Measurements from ENCODE around the gene DET1.
"Not testable (repeated sequence)": the region's sequence is repeated elsewhere in the genome, so short reads cannot be mapped to it uniquely, and the experiment has no call there.

DET1 gene

DNA sequence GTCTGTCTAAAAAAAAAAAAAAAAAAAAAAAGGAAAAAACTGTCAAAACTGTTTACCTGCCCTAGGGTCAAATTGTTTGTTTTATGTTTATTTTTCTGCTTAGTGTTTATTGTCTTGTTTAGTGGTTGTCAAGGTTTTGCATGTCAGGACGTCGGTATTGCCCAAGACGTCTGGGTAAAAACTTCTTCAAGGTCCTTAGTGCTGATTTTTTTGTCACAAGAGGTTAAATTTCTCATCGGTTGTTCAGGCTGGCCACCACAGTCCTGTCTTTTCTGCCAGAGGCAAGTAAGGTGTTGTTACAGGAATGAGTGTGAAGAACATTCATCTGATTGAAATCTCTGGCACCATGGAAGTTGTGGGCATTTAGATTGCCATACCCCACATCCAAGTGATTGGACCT lies 7.0 kb downstream of the DET1 start:
- DNase-seq: no peak

DNA sequence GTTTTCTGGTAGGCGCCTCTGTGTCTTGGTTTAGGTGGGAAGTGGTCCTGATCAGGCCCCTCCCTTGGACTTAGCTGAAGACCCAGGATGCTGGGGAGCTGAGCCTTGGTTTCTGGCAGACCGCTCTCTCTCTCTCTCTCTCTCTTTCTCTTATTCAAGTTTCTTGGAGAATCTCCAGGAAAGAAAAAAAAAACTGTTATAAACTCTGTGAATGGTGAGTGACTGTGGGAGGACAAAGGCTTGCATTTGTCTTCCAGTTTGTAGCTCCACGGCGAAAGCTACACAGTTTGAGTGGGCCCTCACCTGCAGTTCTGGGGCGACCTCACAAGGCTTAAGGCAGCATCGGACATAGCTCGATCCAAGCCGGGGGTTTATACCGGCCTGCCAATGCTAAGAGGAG lies 7.5 kb downstream of the DET1 start:
- DNase-seq: no peak

DNA sequence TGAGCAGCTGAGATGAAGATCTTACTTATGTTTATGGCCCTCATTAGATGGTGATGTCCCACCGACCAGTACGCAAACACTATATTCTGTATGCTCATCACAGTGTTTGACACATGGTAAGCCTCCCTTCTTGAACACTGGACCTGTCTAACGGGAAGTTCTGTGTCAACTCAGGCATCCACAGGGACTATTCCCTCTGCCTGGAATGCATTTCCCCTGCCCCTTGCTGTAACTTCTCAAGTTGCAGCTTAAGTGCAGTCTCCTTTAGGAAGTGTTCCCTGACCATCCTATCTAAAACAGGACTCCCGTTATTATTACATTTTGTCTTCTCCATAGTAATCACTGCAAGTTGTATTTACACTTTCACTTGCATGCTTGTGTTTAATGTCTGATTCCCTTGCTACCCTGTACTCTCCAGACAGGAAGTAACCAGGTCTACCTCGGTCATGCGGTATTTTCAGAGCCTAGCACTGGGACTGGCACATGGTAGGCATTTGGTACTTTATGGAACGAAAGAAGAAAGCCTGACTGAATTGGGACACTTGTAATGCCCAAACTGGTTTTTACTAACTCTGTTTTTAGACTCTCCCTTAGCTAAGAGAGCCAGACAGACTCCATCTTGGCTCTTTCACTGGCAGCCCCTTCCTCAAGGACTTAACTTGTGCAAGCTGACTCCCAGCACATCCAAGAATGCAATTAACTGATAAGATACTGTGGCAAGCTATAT lies 8.7 kb downstream of the DET1 start:
- DNase-seq: no peak

DNA sequence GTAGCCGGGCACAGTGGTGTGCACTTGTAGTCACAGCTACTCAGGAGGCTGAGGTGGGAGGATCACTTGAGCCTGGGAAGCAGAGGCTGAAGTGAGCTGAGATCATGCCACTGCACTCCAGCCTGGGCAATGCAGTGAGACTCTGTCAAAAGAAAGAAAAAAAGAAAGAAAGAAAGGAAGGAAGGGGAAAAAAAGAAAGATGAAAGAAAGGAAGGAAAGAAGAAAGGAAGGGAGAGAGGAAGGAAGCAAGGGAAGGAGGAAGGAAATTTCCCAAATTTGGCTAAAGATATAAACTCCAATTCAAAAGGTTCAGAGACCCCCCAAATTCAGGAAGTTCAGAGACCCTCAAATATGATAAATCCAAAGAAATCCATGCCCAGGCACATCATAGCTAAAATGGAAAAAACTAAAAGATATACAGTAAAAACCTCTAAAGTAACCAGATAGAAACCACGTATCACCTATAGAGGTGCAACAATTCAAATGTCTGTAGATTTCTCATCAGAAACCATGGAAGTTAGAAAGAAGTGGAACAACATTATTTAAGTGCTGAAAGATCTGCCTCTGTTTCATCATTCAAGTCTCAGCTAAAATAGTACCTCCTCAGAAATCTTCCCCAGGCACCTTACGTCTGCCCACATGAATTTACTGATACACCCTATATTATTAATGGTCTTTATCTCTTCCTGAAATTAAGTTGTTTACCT lies 10.7 kb downstream of the DET1 start:
- DNase-seq: no peak

DNA sequence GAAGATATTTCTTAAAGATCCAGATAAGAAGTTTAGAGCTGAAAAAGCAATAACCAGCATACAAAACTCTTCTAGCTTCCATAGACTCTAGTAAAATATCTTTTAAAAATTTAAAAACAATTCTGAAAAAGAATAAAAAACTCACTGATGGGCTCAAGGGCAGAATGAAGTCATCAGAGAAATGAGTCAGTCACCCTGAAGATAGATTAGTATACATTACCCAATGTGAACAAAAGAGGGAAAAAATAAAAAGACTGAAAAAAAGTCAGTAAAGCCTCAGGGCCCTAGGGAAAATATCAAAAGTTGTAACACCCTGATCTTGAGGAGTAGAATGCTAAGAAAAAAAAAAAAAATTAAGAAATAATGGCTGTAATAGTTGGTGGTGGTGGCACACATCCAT lies 11.4 kb downstream of the DET1 start:
- DNase-seq: no peak

DNA sequence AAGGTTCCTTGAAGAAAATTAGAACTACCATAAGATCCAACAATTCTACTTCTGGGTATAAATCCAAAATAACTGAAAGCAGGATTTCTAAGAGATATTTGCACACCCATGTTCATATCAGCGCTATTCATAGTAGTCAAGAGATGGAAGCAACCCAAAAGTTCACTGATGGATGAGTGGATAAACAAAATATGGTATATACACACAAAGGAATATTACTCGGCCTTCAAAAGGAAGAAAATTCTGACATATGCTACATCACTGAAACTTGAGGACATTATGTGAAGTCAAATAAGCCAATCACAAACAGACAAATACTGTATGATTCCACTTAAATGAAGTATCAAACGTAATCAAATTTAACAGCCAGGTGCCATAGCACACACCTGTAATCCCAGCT lies 13.1 kb downstream of the DET1 start:
- no peak for DNase-seq

DNA sequence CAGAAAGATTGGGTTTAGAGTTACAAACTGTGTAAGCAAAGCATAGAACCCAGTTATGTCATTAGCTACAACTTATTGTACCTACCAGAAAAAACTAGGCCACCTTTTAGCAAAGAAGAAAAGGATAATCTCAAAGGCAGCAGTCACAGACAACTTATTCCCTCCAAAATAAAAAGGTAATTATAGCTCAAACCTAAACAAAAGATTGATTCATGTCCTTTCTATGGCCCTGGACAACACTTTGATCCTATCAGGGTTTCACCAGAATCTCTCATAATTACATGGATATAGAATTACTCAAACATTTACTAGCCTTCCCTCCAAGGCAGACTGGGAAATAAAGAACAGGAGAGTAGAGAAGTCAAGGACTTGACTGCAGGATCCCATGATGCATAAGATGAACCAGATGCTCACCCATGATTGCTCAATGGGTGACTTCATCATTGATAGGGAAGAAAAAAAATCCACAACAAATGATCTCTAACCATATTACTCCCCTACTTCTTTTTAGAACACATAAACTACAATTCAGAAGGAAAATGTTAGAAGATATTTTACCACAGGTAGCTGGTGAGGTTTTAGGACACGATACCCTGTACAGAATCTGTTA lies 17.4 kb downstream of the DET1 start:
- no peak for DNase-seq

DNA sequence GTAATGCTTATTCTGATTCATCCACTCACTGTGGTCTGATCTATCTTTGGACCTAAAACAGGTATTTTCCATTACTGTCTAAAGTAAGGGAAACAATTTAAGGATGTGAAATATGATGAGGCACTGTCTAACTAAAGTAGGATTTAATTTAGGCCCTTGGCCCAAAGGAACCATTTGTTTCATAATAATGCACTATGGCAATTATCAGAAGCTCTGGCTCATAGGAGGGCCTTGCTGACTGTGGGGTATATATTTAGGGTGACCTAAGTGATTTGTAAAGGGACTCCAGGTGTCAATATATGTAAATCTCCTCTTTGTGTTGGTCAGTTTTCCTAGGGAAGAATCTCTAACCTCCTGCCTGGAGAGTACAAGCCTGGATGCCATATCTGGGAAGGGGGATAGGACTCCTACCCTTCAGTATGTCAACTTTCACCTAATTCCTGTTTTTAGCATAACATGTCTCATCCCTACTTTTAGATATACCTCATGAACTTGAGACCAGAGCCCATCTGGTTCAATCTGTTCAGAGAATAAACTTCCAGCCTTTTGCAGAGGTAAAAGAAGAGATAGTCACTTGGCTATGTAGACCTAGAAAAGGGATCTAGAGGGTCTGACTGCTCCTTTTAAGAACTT lies 20.1 kb downstream of the DET1 start:
- no peak for DNase-seq

DNA sequence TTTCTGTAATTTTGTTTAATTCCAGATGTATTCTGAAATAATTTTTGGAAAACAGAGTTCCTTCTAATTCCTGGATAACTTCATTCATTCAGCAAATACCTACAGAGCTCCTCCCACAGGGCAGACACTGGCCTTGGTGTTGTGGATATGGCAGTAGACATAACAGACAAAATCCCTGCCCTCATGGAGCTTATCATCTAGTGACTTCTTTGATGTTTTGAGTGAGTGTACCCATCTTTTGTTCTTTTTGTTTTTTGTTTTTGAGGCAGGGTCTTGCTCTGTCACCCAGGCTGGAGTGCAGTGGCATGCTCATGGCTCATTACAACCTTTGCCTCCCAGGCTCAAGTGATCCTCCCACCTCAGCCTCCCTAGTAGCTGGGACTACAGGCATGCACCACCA lies 21.1 kb downstream of the DET1 start:
- no peak for DNase-seq

DNA sequence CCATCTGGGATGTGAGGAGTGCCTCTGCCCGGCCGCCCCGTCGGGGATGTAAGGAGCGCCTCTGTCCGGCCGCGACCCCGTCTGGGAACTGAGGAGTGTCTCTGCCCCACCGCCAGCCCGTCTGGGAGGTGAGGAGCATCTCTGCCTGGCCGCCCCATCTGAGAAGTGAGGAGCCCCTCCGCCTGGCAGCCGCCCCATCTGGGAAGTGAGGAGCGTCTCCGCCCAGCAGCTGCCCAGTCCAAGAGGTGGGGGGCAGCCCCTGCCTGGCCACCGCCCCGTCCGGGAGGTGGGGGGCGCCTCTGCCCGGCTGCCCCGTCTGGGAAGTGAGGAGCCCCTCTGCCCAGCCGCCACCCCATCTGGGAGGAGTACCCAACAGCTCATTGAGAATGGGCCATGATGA lies 22.4 kb downstream of the DET1 start:
- not testable (repeated sequence) for DNase-seq

DNA sequence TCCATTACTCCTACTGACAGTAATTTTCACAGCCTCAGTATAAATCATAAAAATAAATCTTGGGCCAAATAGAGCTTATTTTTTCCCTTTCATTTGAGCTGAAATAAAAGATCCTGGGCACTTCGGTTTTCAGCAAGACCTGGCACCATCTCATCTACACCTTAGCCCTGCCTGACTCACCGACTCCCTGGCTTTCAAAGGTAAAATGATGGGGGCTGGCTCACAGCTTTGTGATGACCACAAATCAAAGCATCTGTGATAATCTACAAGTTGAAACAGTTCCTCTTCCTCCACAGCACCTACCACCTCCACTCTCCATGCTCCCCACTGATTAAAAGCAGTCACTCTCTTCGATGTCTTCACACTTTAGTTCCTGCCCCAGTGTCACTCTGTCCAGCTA lies 27.6 kb downstream of the DET1 start:
- no peak for DNase-seq

DNA sequence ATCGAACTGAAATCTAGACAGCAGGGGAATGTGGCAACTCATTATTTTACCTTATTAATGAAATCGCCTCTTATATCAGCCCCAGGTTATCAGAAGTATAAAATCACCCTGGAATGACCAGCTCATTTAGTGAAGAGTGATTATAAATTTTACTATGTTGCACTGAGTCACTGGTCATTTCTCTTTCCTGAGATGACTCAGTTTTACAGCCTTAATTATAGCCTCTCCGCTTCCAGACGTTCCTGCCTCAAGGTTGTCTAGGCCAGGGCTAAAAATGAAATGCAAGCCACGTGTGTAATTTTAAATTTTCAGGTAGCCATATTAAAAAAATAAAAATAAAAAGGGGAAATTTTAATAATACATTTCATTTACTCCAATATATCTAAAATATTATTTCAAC lies 33.3 kb downstream of the DET1 start:
- DNase-seq: no peak

DNA sequence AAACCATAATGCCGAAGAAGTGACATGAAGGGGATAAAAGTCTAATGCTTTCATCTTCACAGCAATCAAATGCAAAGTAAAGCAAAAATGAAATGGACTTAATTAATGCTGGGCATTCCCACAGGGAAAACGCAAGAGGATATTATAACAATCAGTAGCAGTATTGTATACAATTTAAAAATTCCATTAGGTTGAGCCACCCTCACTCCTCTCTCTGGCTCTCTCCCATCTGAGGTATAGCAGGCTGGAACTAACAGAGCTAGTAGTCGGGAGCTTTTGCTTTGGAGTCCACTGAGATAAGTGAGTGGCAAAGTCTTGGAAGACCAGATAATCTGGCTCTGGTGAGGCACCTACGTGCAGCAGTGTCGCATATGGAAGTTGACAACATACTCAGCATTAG lies 33.9 kb downstream of the DET1 start:
- DNase-seq: no peak

DNA sequence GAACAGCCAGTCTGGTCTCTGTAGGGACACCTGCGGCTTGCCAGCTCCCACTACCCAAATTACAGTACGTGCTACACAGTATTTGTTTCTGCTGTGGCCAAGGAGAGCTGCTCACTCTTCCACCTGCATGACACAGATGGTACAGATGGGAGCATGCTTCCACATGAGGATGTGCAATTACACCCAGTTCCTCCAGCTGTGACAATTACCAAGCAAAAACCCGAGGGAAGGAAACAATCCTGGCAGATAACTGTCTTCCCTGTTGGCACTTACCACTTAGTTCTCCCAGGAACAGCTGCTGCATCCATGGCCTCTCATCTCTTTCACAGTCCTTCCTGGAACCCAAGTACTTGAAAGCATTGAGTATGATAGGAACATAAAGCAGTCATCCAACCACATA lies 34.4 kb downstream of the DET1 start:
- no peak for DNase-seq

DNA sequence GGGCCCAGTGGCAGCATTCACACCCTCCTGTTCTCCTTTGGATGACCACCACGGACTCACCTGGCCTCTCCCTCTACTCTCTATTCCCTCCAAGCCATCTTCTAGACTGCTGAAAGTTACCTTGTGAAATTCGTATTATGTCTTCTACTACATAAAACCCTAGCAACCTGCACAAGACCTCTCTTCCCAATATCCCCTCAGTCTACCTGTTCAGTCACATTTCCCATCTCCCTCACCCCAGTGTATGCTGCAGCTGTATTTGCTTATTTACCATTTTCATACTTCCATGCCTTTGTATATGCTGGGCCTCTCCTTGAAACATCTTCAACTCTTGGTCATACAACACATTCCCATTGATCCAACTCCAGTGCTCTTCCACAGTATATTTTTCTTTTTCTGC lies 35.3 kb downstream of the DET1 start:
- no peak for DNase-seq

DNA sequence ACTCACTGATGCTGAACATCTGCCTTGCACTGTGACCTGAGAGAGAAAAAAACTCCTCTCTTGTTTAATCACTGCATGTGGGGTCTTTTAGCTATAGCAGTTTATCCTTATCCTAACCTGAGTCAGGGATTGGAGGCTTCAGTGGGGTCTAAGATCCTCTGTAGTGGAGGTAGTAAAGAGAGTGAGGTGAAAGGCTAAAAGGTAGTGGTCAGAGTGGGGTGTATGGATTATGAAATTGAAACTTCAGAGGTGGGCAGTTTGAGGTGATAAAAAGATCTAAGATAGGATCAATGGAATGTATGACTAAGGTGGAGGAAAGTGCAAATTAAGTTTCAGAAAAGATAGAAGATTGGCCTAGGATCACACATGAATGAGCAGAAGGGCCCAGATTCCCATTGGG lies 36.5 kb downstream of the DET1 start:
- no peak for DNase-seq

DNA sequence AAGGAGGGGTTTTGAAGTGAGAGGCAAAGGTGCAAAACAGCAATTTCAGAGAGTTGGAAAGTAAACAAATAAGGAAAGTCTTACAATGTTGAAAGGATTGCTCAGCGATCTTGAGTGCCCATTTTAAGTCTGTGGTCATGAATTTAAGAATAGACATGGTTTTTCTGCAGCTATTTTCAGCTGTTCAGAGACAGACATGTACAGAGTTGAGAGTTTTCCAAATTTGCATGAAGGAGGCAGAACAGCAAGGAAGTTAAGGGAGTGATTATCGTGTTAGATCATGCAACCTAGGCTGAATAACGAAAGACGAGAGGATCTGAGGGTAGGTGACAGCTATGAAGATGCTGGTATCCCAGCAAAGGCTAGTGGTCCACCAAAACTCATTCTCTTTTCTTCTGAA lies 37.2 kb downstream of the DET1 start:
- DNase-seq: no peak

DNA sequence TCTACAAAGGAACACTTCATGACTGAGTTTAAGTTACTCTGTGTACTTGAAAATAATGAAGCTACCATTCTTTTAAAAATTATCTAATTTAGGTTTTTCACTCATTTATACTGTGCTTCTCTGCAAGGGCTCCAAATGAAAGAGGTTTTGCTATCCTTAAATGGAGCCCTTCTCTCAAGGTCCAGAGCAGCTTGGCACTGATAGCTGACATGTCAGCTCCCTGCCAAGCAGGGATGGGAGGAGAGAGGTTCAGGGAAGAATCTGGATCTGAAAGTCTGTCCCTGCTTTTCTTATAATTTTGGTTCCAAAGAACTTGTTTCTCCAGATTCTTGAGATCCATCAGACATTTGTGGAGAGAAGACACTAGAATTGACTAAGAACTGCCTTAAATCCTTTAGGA lies 39.9 kb downstream of the DET1 start:
- no peak for DNase-seq

DNA sequence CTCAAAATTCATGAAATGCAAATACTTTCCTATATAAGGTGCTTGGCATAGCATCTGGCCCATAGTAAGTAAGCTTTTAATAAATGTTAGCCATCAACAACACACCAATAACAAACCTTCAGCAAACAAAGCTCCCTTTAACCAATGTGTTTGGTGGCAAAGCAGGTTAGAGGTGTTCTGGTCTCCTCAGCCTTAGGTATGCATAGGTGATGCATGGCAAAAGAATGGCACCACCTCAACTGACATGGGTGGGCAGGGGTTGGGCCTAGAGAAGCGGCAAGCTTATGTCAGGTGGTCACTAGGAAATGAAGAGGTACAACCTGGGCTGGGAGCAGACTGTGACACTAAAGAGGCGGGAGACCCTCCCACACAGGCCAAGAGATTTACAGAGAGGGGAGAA lies 40.8 kb downstream of the DET1 start:
- no peak for DNase-seq

DNA sequence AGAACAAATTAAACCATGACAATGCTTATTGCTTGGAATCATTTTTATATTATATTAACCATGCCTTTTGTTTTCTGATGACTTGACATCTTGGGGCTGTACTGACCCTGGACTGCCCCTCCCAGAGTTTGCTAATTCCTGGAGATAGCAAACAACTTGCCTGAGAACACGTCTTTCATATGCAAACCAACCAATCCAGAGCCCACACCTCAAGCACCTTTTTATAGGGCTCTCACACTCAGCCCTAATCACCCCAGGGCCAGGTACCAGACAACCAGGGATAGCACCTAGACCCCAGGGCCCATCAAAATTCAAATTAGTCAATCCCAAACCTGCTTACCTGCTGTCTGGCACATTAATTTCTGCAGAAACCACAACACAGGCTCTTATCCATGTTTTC lies 42.0 kb downstream of the DET1 start:
- no peak for DNase-seq

DNA sequence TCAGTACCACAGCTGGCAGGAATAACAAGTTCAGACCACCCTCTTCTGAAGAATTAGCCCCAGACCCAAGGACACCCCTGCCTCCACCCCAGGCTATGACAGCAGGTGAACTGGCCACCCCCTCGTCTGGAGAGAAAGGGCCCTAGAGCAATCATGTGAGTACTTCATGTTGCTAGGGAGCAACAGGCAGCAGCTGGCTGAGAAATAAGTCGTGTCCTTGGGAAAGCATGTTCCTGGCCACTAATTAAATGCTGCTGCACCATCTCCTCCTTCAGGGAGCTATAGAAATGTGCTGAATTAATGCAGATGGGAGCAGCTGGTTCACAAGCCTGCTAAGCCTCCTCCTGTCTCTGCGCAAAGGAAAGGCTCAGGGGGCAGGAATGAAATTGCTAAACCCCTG lies 47.5 kb downstream of the DET1 start:
- no peak for DNase-seq

DNA sequence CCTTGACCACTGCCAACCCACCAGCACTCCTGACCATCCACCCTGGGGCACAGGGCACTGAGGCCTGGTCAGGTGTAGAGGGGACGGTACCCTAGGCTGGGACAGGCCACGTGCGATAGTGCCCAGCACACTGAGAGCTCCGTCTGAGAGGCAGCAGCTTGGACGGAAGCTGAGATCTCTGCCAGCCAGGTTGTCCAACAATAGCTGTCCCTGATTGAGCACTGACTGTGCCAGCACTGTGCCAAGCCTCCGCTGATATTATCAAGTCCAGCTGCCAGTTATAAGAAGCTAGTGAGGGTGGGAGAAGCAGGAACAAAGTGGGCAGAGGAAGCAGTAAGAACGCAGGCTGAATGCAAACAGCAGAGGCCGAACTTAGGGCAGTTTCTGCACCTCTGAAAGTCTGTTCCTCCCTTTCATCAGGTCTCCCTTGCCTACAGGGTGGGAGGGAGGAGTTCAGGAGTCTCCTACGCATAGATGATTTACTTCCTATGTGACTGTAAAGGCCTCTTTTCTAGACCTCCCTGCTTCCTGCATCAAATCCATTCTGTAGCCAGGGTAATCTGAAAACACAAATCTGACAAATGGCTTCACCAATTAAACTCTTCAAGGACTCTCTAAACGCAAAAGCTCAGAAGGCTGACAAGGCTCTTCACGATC lies 49.2 kb downstream of the DET1 start:
- DNase-seq: no peak

DNA sequence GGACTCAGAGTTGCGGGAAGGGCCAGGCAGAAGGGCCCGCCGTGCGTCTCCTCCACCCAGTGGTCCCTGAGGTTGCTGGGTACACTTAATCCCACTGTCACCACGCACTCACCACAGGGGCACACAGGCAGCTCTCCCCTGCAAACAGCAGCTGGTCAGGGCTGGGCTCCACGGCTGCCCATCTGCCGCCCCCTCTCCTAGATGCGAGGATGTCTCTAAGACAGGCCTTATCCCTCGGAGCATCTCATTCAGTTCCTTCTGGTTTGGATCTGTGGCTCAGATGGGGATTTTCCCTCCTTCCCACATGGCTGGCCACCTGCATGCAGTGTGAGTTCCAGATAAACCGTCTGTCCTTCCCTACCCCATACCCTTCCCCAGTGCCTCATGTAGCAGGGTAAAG lies 52.6 kb downstream of the DET1 start:
- no peak for DNase-seq

DNA sequence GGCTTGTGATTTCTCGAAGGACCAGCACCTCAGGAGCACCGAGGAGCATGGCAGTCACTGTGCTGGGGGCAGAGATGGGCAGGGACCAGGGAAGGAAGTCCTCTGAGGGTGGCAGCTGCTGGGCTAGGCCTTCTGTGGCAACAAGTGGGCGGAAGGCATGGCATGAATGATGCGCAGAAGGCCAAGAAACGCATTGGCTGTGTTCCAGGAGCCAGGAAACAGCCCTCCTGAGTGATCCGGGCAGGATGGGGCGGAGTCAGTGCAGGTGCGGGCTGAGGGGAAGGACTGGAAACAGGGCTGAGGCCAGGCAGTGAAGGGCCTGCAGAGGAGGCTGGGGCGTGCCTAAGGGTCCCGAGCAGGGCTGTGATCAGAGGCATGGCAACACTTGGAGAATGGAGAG lies 55.3 kb downstream of the DET1 start:
- DNase-seq: no peak

Data from cortex of kidney (tissue), 1 donor.